Inflammatory macrophage treated with lipopolysaccharide for 1 hour (primary cell): ENCODE measurements around the gene HLA-E.
"Not testable (repeated sequence)": the region's sequence is repeated elsewhere in the genome, so short reads cannot be mapped to it uniquely, and the experiment has no call there.

Source experiments
- DNase-seq, 2 donors: peaks; one replicate each; pipeline ENCODE4 v3.0.0-alpha.2; 2020 to 2022

The HLA-E gene

DNA sequence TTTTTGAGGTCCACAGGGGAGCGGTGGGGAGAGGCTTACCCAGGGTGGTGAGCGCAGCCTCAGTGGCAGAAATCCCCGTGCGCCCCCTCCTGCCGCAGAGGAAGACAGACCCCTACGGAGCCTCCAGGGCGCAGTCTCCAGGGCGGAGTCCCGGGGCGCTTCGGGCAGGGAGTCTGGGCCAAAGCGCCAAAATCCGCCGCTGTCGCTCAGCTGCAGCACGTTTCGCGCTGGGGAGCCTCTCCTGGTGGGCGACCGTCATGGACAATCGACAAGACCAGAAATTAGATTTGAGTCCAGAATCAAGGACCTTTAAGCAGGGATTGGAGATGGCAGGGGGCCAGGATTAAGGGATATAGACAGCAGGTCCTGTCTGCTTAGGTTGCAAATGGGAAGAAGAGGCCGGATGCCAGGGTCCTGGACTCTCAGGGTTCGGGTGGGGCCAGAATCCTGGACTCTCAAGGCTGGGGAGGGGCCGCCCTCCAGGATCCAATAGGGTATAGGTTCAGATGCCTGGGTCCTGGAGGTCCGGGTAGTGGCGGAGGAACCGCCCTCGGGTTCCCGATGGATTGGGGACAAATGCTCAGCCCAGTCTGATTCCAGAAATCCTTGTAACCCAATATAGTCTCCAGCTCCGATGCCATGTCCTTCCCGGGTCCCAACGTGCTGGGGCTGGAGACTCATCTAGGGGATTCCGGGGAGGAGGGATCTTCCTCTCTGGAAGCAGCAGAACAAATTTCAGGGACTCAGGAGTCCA is 7.9 kb upstream of the HLA-E start:
- DNase-seq, result no peak

GRCh38 chr6:30481965-30482644 is 7.2 kb upstream of the HLA-E start:
- DNase-seq, result peak; percentile 62 to 91

DNA sequence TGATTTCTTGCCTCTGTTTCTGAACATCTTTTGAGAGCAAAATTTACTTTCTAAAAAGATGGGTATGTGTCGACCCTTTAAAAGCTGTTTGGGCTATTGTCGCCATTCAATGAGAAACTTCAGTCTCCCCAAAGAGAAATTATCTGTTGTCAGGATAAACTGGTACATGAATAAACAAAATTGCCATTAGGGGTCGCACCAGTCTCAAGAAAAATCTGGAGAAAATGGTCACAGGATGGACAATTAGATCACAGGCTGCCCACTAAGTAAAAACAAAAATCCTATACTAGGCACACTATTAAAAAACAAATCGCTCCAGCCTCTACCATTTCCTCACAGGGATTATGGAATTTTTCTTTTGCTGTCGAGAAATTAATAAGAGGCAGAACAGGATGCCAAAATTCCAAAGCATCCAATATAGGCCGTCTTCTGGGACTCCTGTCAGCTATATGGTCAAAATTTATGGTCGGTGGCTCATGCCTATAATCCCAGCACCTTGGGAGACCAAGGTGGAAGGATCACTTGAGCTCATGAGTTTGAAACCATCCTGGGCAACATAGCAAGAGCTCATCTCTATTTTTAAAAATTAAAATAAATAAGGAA is 5.5 kb upstream of the HLA-E start:
- DNase-seq, result peak; percentile 65 to 93

DNA sequence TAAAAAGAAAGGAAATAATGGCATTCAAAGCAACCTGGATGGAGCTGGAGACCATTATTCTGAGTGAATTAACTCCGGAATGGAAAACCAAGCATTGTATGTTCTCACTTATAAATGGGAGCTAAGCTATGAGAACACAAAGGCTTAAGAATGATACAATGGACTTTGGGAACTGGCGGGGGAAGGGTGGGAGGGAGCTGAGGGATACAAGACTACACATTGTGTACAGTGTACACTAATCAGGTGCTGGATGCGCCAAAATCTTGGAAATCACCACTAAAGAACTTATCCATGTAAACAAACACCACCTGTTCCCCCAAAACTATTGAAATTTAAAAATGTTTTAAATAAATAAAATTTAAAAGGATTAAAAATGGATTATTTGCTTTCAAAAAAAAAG is 4.1 kb upstream of the HLA-E start:
- DNase-seq, result no peak

GRCh38 chr6:30487926-30488325 is 1.4 kb upstream of the HLA-E start:
- no peak for DNase-seq

DNA sequence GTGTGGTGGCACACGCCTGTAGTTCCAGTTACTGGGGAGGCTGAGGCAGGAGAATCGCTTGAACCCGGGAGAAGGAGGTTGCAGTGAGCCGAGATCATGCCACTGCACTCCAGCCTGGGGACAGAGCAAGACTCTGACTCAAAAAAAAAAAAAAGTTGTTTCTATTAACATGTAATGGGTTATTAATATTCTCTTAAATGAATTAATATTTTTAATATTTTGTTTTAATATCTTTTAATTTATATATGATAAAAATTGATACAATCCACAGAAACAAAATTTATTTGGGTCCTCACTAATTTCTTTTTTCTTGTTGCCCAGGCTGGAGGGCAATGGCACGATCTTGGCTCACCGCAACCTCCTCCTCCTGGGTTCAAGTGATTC is 620 bp upstream of the HLA-E start:
- DNase-seq, result not testable (repeated sequence)

GRCh38 chr6:30490026-30490876 is 942 bp downstream of the HLA-E start:
- DNase-seq, result peak; percentile 74 to 83

GRCh38 chr6:30491291-30491953 is 2.1 kb downstream of the HLA-E start:
- not testable (repeated sequence) for DNase-seq

GRCh38 chr6:30491991-30492952 is 3.0 kb downstream of the HLA-E start:
- DNase-seq, result no peak

DNA sequence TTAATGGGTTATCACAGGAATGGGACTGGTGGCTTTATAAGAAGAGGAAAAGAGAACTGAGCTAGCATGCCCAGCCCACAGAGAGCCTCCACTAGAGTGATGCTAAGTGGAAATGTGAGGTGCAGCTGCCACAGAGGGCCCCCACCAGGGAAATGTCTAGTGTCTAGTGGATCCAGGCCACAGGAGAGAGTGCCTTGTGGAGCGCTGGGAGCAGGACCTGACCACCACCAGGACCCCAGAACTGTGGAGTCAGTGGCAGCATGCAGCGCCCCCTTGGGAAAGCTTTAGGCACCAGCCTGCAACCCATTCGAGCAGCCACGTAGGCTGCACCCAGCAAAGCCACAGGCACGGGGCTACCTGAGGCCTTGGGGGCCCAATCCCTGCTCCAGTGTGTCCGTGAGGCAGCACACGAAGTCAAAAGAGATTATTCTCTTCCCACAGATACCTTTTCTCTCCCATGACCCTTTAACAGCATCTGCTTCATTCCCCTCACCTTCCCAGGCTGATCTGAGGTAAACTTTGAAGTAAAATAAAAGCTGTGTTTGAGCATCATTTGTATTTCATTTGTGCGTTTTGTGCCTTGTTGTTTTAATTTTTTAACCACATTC is 4.4 kb downstream of the HLA-E start:
- DNase-seq, result no peak

- peak in 1 of 2 donors; percentile 19 for DNase-seq
Measured at GRCh38 chr6:30494291-30494861, 5.1 kb downstream of the HLA-E start.

DNA sequence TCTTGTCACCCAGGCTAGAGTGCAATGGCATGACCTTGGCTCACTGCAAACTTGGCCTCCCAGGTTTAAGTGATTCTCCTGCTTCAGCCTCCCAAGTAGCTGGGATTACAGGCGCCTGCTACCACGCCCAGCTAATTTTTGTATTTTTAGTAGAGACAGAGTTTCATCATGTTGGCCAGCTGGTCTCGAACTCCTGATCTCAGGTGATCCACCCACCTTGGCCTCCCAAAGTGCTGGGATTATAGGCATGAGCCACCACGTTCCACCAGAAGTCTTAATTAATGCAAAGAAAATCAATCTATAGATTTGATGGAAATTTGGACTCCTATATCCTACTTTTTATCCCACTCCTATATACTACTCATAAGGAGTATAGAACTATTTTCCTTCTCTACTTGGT is 5.8 kb downstream of the HLA-E start:
- not testable (repeated sequence) for DNase-seq

- no peak for DNase-seq
Measured at GRCh38 chr6:30495993-30496392, 6.7 kb downstream of the HLA-E start.

DNA sequence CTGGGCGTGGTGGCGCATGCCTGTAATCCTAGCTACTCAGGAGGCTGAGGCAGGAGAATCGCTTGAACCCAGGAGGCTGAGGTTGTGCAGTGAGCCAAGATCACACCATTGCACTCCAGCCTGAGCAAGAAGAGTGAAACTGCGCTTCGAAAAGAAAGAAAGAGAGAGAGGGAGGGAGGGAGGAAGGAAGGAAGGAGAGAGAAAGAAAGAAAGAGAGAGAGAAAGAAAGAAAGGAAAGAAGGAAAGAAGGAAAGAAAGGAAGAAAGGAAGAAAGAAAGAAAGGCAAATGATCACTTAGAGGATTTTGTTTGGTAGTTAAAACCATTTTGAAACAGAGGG is 7.9 kb downstream of the HLA-E start:
- DNase-seq, result not testable (repeated sequence)

GRCh38 chr6:30497714-30498113 is 8.4 kb downstream of the HLA-E start:
- no peak for DNase-seq

GRCh38 chr6:30498705-30499104 is 9.4 kb downstream of the HLA-E start:
- DNase-seq, result not testable (repeated sequence)

DNA sequence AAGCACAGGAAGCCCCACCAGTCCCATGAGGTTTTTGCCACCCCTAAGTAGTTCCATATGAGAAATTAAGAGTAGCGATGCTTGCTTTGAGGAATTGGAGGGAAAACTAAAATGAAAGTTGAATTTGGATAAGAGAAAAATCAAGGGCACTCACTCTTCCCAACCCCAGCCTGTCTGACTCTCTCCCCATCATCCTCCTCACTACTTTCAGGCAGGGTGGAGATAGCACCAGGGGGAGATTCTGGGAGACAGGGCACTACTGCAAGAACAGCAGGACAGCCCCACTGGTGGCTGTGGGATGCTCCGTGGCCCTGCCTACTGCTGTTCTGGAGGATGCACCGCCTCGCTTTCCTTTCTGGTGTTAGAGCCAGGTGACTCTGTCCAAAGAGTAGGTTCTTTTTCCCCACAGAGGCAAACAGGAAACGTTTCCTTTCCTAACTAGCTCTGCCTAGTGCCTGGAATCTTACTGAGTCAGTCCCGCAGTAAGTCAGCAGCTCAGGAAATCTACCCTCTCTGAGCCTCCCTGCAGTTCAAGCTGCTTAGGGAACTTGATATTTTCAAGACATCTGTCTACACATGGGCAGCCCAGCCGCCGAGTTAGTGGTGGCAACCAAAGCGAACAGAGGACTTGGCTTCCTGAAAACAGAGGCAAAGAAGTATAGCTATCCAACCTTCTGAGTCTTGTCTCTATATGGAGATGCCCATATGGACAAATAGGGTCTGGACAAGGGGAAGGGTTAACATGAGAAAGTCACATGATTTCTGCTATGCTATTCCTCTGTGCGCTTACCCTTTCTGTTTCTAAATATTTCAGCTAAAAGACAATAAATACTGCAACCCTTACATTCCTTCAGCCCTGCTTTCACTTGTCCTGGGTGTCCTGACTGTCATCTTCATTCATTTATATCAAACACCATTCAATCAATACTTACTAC is 11.4 kb downstream of the HLA-E start:
- DNase-seq, result peak; percentile 23 to 40

GRCh38 chr6:30507849-30508827 is 18.8 kb downstream of the HLA-E start:
- DNase-seq, result no peak
